HEK293 (cell line): ENCODE data around the gene CACNA1S.

Experiments used
- CTCF ChIA-PET: fragments of 350-600 bp; formaldehyde crosslinking; extraction: SDS; loops from one replicate; lab custom pipeline; 2021; ENCODE audit warnings: antibody characterized with exemption; lab: Yijun Ruan, JAX
- POLR2A ChIA-PET: fragments of 300-600 bp; formaldehyde crosslinking; extraction: SDS; loops from one replicate; lab custom pipeline; 2020; ENCODE audit warnings: antibody characterized with exemption, inconsistent platforms; lab: Yijun Ruan, JAX
- H3K27ac ChIP-seq: fragments of 200-500 bp; sonication (Bioruptor generic); 2 replicates; pipeline ENCODE4 v1.5.1; 2014; ENCODE audit warnings: low read depth, low read length, control low read depth, inconsistent platforms; ENCODE audit errors: extremely low read depth
- H3K36me3 ChIP-seq, 2 experiments: fragments of 200-500 bp in 1 of 2; sonication (Bioruptor generic) in 1 of 2; 1 replicate in 1 of 2; 2 replicates in 1 of 2; pipeline ENCODE4 v1.5.1; 2014 to 2017; ENCODE audit warnings: inconsistent platforms in 2 of 2, low read length in 2 of 2; ENCODE audit not compliant: control insufficient read depth in 2 of 2, insufficient read depth in 1 of 2
- H3K4me1 ChIP-seq: fragments of 200-500 bp; sonication (Bioruptor generic); 2 replicates; pipeline ENCODE4 v1.5.1; 2014; ENCODE audit warnings: mild to moderate bottlenecking, low read length, inconsistent platforms; ENCODE audit not compliant: control insufficient read depth, insufficient read depth
- H3K4me3 ChIP-seq: 2 replicates; pipeline ENCODE4 v1.5.1; 2011; ENCODE audit warnings: low read depth, mild to moderate bottlenecking, control low read depth, low read length, moderate library complexity
- H3K9me3 ChIP-seq: fragments of 200-500 bp; sonication (Bioruptor generic); 2 replicates; pipeline ENCODE4 v1.5.1; 2014; ENCODE audit warnings: low read depth, low read length, inconsistent platforms; ENCODE audit not compliant: control insufficient read depth, insufficient read depth
- HOXC10 ChIP-seq: sonication (generic); formaldehyde crosslinking; IDR thresholded peaks from 2 replicates; pipeline ENCODE4 v1.8.1; 2023; ENCODE audit warnings: mild to moderate bottlenecking, missing genetic modification reagents
- PRDM10 ChIP-seq: fragments of 450-650 bp; formaldehyde crosslinking; IDR thresholded peaks from 2 replicates; pipeline ENCODE4 v1.5.1; 2016; ENCODE audit warnings: missing biosample characterization, missing genetic modification characterization
- SETDB1 ChIP-seq: IDR thresholded peaks from one replicate; pipeline ENCODE4 v1.6.1; 2017; ENCODE audit warnings: mild to moderate bottlenecking, low read length, moderate library complexity, mixed read lengths; ENCODE audit not compliant: insufficient read length
- ZBTB8A ChIP-seq: fragments of 450-650 bp; formaldehyde crosslinking; IDR thresholded peaks from 2 replicates; pipeline ENCODE4 v1.5.1; 2016; ENCODE audit warnings: missing biosample characterization, missing genetic modification characterization
- ZNF280D ChIP-seq: fragments of 450-650 bp; formaldehyde crosslinking; IDR thresholded peaks from 2 replicates; pipeline ENCODE4 v1.5.1; 2016; ENCODE audit warnings: missing biosample characterization, missing genetic modification characterization
- ZNF302 ChIP-seq: fragments of 450-650 bp; formaldehyde crosslinking; IDR thresholded peaks from 2 replicates; pipeline ENCODE4 v1.5.1; 2016; ENCODE audit warnings: missing biosample characterization, missing genetic modification characterization, low read depth
- ZNF335 ChIP-seq: fragments of 450-650 bp; formaldehyde crosslinking; conservative IDR thresholded peaks from 2 replicates; pipeline ENCODE4 v1.5.1; 2016; ENCODE audit warnings: missing biosample characterization, missing genetic modification characterization
- ZNF341 ChIP-seq: fragments of 450-650 bp; formaldehyde crosslinking; IDR thresholded peaks from 2 replicates; pipeline ENCODE4; 2016; ENCODE audit warnings: low read depth, missing biosample characterization, missing genetic modification characterization
- ZNF426 ChIP-seq: fragments of 450-650 bp; formaldehyde crosslinking; IDR thresholded peaks from 2 replicates; pipeline ENCODE4 v1.5.1; 2017; ENCODE audit warnings: missing biosample characterization, missing genetic modification characterization, mild to moderate bottlenecking, inconsistent platforms, moderate library complexity
- ZNF610 ChIP-seq: fragments of 450-650 bp; formaldehyde crosslinking; IDR thresholded peaks from 2 replicates; pipeline ENCODE4 v1.5.1; 2016; ENCODE audit warnings: missing biosample characterization, missing genetic modification characterization, borderline replicate concordance
- ZNF623 ChIP-seq: fragments of 450-650 bp; formaldehyde crosslinking; IDR thresholded peaks from 2 replicates; pipeline ENCODE4 v1.5.1; 2016; ENCODE audit warnings: missing biosample characterization, missing genetic modification characterization
- ZNF777 ChIP-seq: fragments of 450-650 bp; formaldehyde crosslinking; IDR thresholded peaks from 2 replicates; pipeline ENCODE4 v1.5.1; 2017; ENCODE audit warnings: missing biosample characterization, missing genetic modification characterization, borderline replicate concordance

Gene CACNA1S

DNA sequence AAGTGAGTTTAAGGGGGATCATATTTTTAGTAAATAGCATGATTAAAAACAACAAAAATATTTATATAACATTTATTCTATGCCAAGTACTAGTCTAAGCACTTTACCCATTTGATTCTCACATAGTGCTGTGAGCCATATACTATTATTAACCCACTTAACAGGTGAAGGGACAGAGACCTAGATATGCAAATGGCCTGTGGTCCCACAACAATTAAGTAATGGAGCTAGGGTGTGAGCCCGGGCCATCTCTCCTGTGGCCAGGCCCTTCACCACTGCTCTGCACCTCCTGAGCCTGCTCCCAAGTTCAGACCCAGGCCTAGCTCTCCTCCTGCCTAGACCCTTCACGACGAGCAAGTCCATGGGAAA is 14.2 kb upstream of the CACNA1S start:
- TF ChIP-seq PRDM10 (no peak), ZNF302 (tag by site-specific recombination) (no peak), HOXC10 (CRISPR knock-in tag) (no peak), ZNF623 (tag by site-specific recombination) (peak; percentile 91), ZNF426 (tag by site-specific recombination) (no peak)
- Histone ChIP-seq H3K4me1 (peaks cover 4% of the 10 kb centered on the region; the same call in 1 of the 2 replicates), H3K4me3 (no peak overlapping the region), H3K36me3 (no peaks in the 10 kb centered on the region), H3K9me3 (no peaks in the 10 kb centered on the region), H3K27ac (no peak overlapping the region)
- CTCF ChIA-PET = interaction anchor here (0.6 to 1.5 kb wide), 7 partner anchors 10 to 99 kb away, joined by 3 to 4 read pairs (median 3); no protein-coding TSS in a partner anchor
- POLR2A ChIA-PET = interaction anchor here (1.6 kb wide), 1 partner anchor 111 kb away, joined by 3 read pairs; no protein-coding TSS in a partner anchor

DNA sequence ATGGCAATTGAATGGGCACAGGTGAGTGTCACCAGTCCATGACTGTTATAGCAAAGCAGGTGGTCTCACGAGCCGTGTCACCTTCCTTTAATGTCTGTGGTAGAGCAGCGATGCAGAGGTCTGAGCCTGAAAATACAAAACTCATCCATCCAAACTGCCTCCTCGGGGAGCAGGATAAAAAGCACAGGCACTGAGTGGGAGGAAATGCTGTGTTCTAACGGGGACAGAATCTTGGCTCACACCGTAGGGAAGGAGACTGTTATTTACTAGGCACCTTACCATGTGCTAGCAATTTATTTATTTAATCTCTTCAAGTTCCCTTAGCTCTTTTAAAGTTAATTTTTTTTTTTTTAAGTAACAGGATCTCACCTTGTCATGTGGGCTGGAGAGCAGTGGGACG is 13.6 kb upstream of the CACNA1S start:
- peaks cover 4% of the 10 kb centered on the region; the same call in 1 of the 2 replicates for H3K4me1 ChIP-seq
- CTCF ChIA-PET = interaction anchor here (0.6 to 1.5 kb wide), 4 partner anchors 12 to 99 kb away, joined by 3 to 4 read pairs (median 3); no protein-coding TSS in a partner anchor
- no peaks in the 10 kb centered on the region for H3K9me3 ChIP-seq
- H3K36me3 ChIP-seq = no peaks in the 10 kb centered on the region
- TF ChIP-seq ZBTB8A (tag by site-specific recombination) = no peak
- TF ChIP-seq ZNF280D = no peak
- TF ChIP-seq ZNF335 (tag by site-specific recombination) = peak; percentile 33; the same call in 1 of the 2 replicates
- TF ChIP-seq SETDB1 = no peak
- H3K27ac ChIP-seq = no peak overlapping the region
- POLR2A ChIA-PET = no interaction called here
- H3K4me3 ChIP-seq = no peak overlapping the region

DNA sequence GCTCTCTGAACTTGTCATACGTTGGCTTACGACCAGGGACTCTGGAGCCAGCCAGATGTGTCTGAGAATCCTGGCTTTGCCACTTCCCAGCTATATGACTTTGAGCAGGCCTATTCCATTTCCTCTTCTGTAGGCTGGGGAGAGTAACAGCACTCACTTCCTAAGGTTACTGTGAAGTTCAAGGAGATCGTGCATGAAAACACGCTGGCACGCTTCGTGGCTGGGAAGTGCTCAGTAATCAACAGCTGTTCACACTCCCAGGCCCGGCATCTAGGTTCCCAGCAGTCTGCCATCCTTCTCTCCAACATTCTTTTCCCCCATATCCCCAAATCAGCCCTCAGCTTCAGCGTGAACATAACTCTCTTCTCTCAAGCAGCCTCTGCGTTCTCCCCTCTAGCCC is 12.8 kb upstream of the CACNA1S start:
- TF ChIP-seq ZNF777 (tag by site-specific recombination) = no peak
- no peak for TF ChIP-seq ZNF610 (tag by site-specific recombination)
- TF ChIP-seq ZNF335 (tag by site-specific recombination) = no peak
- TF ChIP-seq ZNF341 = no peak
- Histone ChIP-seq H3K36me3 (no peaks in the 10 kb centered on the region), H3K4me1 (peaks cover 4% of the 10 kb centered on the region; the same call in 1 of the 2 replicates), H3K9me3 (no peaks in the 10 kb centered on the region), H3K27ac (no peak overlapping the region), H3K4me3 (no peak overlapping the region)
- CTCF ChIA-PET = interaction anchor here (0.6 to 1.2 kb wide), 3 partner anchors 24 to 159 kb away, joined by 3 to 4 read pairs (median 3); partner anchors contain the start of gene IGFN1
- POLR2A ChIA-PET = no interaction called here
